HL-60 (cell line): Measurements from ENCODE around the gene RAC3.

ENCODE experiments used
- DNase-seq, 2 experiments: peaks; one replicate each; pipeline ENCODE4 v3.0.0-alpha.2; 2010 to 2020; ENCODE audit warnings: low read depth in 1 of 2, low spot score in 1 of 2
- H3K27ac ChIP-seq: fragments of 250-450 bp; sonication (Bioruptor Pico); replicated peaks from 2 replicates; pipeline ENCODE4 v1.5.1; 2020; ENCODE audit warnings: mild to moderate bottlenecking, moderate library complexity
- H3K27me3 ChIP-seq: fragments of 250-450 bp; sonication (Bioruptor Pico); 2 replicates; pipeline ENCODE4 v1.5.1; 2021; ENCODE audit warnings: mild to moderate bottlenecking, moderate library complexity; ENCODE audit not compliant: insufficient read depth, poor library complexity, severe bottlenecking
- H3K4me3 ChIP-seq: replicated peaks from 2 replicates; pipeline ENCODE4 v1.5.1; 2011; ENCODE audit warnings: mild to moderate bottlenecking, control low read depth, low read length; ENCODE audit not compliant: insufficient read depth
- CTCF ChIP-seq: IDR thresholded peaks from one replicate; pipeline ENCODE4 v1.5.1; 2011; ENCODE audit warnings: low read length, control low read depth, inconsistent platforms; ENCODE audit not compliant: insufficient read depth
- GABPA ChIP-seq: IDR thresholded peaks from 2 replicates; pipeline ENCODE4 v1.6.1; 2012; ENCODE audit warnings: low read depth
- POLR2AphosphoS5 ChIP-seq: IDR thresholded peaks from 2 replicates; pipeline ENCODE4 v1.6.1; 2012; ENCODE audit warnings: low read depth
- REST ChIP-seq: IDR thresholded peaks from 2 replicates; pipeline ENCODE4 v1.6.1; 2012; ENCODE audit warnings: low read depth; ENCODE audit not compliant: insufficient replicate concordance
- SPI1 ChIP-seq: IDR thresholded peaks from 2 replicates; pipeline ENCODE4 v1.6.1; 2012; ENCODE audit warnings: low read depth, mild to moderate bottlenecking, borderline replicate concordance

RAC3 gene

GRCh38 chr17:82046903-82047302, 15.4 kb downstream of the RAC3 start:
- Histone ChIP-seq H3K27me3 (no peaks in the 10 kb centered on the region), H3K4me3 (no peak overlapping the region), H3K27ac (no peak overlapping the region)
- no peak for DNase-seq
- TF ChIP-seq CTCF (no peak), POLR2AphosphoS5 (no peak), REST (no peak), SPI1 (no peak), GABPA (no peak)

- DNase-seq = no peak
- H3K27ac ChIP-seq = no peak overlapping the region
- TF ChIP-seq REST (no peak), POLR2AphosphoS5 (no peak), GABPA (no peak), CTCF (no peak), SPI1 (no peak)
- H3K4me3 ChIP-seq = no peak overlapping the region
- H3K27me3 ChIP-seq = no peaks in the 10 kb centered on the region
These were observed 15.9 kb downstream of the RAC3 start for GRCh38 chr17:82047379-82047778.

- no peak for DNase-seq
- Histone ChIP-seq H3K27me3 (no peaks in the 10 kb centered on the region), H3K4me3 (no peak overlapping the region), H3K27ac (no peak overlapping the region)
- TF ChIP-seq SPI1 = no peak
- TF ChIP-seq REST = no peak
- no peak for TF ChIP-seq CTCF
- TF ChIP-seq GABPA = no peak
- TF ChIP-seq POLR2AphosphoS5 = no peak
These were observed 16.6 kb downstream of the RAC3 start for GRCh38 chr17:82047914-82048570.
